ENCODE measurements around the gene GAGE10.

Gene GAGE10

DNA sequence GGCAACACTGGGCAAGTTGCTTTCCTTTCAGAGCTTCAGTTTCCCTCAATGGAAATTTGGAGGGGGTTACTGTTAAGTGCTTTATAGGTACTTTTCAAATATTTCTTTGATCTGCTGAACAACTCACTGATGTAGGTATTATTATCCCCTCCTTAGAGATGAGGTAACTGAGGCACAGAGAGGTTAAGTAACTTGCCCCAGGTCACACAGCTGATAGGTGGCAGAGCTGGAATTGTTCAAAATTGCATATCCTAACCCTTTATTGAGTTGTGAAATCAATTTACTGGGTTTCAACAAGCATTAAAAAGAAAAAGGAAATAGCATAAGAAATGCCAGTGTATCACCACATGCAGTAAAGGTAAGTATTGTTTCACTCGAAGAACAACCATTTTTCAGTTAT lies 27.2 kb upstream of the GAGE10 start:
- Histone ChIP-seq H4K20me1 (peaks cover 56% of the 10 kb centered on the region), H3K27me3 (peaks cover 87% of the 10 kb centered on the region), H3K4me3 (no peak overlapping the region), H3K4me1 (peaks cover 15% of the 10 kb centered on the region), H3K27ac (no peak overlapping the region), H3K9me3 (no peaks in the 10 kb centered on the region), H3K4me2 (no peak overlapping the region), H3K9ac (no peak overlapping the region), H3K36me3 (no peaks in the 10 kb centered on the region)
- TF ChIP-seq Cebpa-rat (IDR thresholded peaks at IDR 0.05) = no peak

DNA sequence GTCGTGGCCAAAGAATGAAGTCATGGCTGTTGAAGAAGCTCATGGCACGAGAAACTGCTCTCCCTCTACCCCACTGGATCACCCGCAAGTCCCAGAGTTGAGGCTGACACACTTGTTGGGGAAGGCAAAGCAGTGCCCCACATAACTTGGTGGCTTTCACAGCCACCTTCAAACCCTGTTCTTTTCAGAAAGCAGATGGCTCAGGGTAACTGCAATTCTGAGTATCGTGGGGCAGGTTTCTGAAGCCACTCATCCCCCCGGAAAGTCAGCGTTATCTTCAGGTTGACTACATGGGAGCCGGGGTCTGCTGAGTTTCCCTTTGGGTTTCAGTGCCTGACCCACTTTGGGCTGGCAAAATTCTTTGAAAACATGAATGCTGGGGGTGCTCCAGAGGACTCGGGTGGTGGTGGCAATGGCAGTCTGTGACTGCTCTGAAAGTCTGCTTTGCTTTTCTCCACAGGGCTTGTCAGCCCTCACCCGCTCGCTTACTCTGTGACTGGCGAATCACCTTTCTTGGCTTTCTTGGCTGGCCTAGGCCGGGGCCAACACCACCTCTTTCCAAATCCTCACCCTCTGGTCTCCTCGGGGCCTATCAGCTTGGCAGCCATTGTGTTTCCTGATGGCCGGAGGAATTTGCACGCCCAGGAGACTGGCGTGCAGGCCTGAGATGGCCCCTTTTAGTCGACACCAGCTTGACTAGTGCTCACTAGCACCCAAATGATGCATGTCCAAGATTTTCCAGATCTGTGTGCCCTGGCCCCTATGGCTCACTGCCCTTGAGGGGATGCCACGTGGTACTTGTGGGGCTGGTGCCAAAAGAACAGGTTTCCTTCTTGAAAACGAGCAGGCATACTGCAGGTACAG lies 26.5 kb upstream of the GAGE10 start:
- no peaks in the 10 kb centered on the region for H3K9me3 ChIP-seq
- no peak overlapping the region for H3K9ac ChIP-seq
- peaks cover 93% of the 10 kb centered on the region for H3K27me3 ChIP-seq
- H3K4me1 ChIP-seq = peaks cover 8% of the 10 kb centered on the region
- H3K36me3 ChIP-seq = no peaks in the 10 kb centered on the region
- no peak overlapping the region for H3K4me2 ChIP-seq
- no peak overlapping the region for H3K27ac ChIP-seq
- peaks cover 55% of the 10 kb centered on the region for H4K20me1 ChIP-seq
- no peak for TF ChIP-seq Cebpa-rat (IDR thresholded peaks at IDR 0.05)
- H3K4me3 ChIP-seq = no peak overlapping the region

DNA sequence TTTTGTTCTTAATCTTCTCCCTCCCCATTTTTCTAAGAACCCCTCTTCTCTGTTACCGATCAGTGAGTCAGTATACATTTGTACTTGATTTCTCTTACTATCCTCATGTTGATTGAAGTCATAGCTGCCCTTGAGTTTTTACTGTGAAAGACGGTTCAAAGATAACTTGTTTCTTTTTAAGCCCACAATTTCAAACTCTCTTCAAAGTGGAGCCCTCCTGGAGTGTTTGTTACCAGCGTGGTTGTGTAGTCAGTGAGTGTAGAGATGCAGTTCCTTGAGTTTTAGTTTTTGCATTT lies 26.0 kb upstream of the GAGE10 start:
- Histone ChIP-seq H4K20me1 (peaks cover 51% of the 10 kb centered on the region), H3K4me1 (peaks cover 2% of the 10 kb centered on the region), H3K9ac (no peak overlapping the region), H3K36me3 (no peaks in the 10 kb centered on the region), H3K4me2 (no peak overlapping the region), H3K27me3 (peaks cover 93% of the 10 kb centered on the region), H3K27ac (no peak overlapping the region), H3K9me3 (no peaks in the 10 kb centered on the region), H3K4me3 (no peak overlapping the region)
- TF ChIP-seq Cebpa-rat (IDR thresholded peaks at IDR 0.05) = no peak

DNA sequence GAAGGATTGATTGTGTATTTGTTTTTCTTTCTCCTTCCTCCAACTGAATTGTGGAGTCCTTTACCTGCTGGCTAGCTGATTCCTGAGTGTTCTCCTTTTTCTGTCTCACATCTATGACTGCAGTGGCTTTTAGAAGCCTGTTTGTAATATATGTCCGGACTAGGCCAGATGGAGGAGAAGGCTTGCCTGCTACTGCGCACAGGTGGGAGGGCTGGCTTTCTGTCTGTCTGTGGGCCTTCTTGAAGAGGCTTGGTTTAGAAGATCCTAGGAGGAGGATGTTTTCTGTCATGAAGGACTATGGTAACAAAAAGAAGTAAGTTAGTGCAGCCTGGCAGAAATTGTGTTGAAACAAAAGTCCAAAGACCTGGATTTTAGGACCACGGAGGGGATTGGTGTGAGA lies 25.4 kb upstream of the GAGE10 start:
- Histone ChIP-seq H3K36me3 (no peaks in the 10 kb centered on the region), H3K9me3 (no peaks in the 10 kb centered on the region), H4K20me1 (peaks cover 50% of the 10 kb centered on the region), H3K27ac (no peak overlapping the region), H3K4me3 (no peak overlapping the region), H3K27me3 (peaks cover 95% of the 10 kb centered on the region), H3K4me2 (no peak overlapping the region), H3K4me1 (no peaks in the 10 kb centered on the region), H3K9ac (no peak overlapping the region)
- TF ChIP-seq Cebpa-rat (IDR thresholded peaks at IDR 0.05) = no peak

DNA sequence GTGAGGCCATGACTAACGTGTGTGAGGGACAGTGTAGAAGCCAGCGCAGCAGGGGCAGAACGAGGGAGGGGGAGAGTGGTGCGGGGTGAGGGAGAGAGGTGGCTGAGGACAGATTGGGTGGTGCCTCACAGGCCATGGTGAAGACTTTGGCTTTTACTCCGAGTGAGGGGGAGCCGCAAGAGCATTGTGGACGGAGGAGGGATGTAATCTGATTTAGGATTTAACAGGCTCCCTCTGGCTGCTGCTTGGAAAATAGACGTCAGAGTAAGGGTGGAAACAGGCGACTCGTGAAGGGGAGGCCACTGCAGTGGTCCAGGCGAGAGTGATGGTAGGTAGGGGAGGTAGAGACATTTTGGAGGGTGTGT lies 20.8 kb upstream of the GAGE10 start:
- Histone ChIP-seq H4K20me1 (peaks cover 18% of the 10 kb centered on the region; the same call in 1 of the 2 replicates), H3K4me3 (no peak overlapping the region), H3K9ac (no peak overlapping the region), H3K4me1 (no peaks in the 10 kb centered on the region), H3K9me3 (no peaks in the 10 kb centered on the region), H3K4me2 (no peak overlapping the region), H3K27ac (no peak overlapping the region), H3K36me3 (peaks cover 11% of the 10 kb centered on the region; the same call in 1 of the 2 replicates), H3K27me3 (peaks cover 89% of the 10 kb centered on the region)
- no peak for TF ChIP-seq Cebpa-rat (IDR thresholded peaks at IDR 0.05)

DNA sequence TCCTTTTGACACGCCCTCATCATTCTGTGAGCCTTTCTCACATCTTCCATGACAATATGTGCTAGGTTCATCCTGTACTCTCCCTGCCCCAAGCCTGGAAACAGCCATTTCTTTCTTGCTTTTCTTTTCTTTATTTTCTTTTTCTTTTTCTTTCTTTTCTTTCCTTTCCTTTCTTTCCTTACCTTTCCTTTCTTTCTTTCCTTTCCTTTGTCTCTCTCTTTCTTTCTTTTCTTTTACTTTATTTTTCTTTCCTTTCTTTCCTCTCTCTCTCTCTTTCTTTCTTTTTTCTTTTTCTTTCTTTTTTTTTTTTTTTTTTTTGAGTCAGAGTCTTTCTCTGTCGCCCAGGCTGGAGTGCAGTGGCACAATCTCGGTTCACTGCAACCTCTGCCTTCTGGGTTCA lies 19.2 kb upstream of the GAGE10 start:
- H4K20me1 ChIP-seq = peaks cover 5% of the 10 kb centered on the region; the same call in 1 of the 2 replicates
- no peak overlapping the region for H3K4me3 ChIP-seq
- H3K36me3 ChIP-seq = peaks cover 11% of the 10 kb centered on the region; the same call in 1 of the 2 replicates
- no peak overlapping the region for H3K27ac ChIP-seq
- TF ChIP-seq Cebpa-rat (IDR thresholded peaks at IDR 0.05) = no peak
- no peaks in the 10 kb centered on the region for H3K4me1 ChIP-seq
- no peak overlapping the region for H3K9ac ChIP-seq
- H3K27me3 ChIP-seq = peaks cover 87% of the 10 kb centered on the region
- no peaks in the 10 kb centered on the region for H3K9me3 ChIP-seq
- H3K4me2 ChIP-seq = no peak overlapping the region

DNA sequence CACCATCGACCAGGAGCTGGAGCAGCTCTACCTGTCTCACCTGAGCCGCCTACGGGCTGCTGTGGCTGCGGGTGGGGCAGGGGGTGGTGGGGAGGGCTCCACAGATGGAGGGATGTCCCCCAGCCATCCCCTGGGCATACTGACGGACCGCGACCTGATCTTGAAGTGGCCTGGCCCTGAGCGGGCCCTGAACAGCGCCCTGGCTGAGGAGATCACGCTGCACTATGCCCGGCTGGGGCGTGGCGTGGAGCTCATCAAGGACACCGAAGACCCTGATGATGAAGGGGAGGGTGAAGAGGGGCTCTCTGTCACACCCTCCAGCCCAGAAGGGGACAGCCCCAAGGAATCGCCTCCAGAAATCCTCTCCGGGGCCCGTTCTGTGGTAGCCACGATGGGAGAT lies 17.3 kb upstream of the GAGE10 start:
- Histone ChIP-seq H3K4me1 (no peaks in the 10 kb centered on the region), H3K9ac (no peak overlapping the region), H3K27me3 (peaks cover 90% of the 10 kb centered on the region), H4K20me1 (peaks cover 5% of the 10 kb centered on the region; the same call in 1 of the 2 replicates), H3K27ac (no peak overlapping the region), H3K4me3 (no peak overlapping the region), H3K9me3 (no peaks in the 10 kb centered on the region), H3K4me2 (no peak overlapping the region), H3K36me3 (peaks cover 11% of the 10 kb centered on the region; the same call in 1 of the 2 replicates)
- no peak for TF ChIP-seq Cebpa-rat (IDR thresholded peaks at IDR 0.05)

DNA sequence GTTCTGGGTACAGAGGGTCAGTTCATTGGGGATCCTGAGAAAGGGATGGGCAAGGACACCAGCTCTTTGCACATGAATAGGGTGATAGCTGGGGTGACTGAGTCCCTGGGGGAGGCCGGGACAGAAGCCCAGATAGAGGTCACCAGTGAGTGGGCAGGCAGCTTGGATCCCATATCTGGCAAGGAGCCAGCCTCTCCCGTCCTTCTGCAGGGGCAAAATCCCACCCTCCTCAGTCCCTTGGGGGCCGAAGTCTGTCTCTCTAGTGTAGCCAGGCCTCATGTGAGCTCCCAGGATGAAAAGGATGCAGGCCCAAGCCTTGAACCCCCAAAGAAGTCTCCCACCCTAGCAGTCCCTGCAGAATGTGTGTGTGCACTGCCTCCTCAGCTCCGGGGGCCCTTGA lies 16.9 kb upstream of the GAGE10 start:
- Histone ChIP-seq H3K9me3 (no peaks in the 10 kb centered on the region), H3K36me3 (peaks cover 11% of the 10 kb centered on the region; the same call in 1 of the 2 replicates), H3K4me2 (no peak overlapping the region), H3K27me3 (peaks cover 91% of the 10 kb centered on the region), H3K4me1 (no peaks in the 10 kb centered on the region), H3K27ac (no peak overlapping the region), H3K4me3 (no peak overlapping the region), H3K9ac (no peak overlapping the region), H4K20me1 (peaks cover 5% of the 10 kb centered on the region; the same call in 1 of the 2 replicates)
- no peak for TF ChIP-seq Cebpa-rat (IDR thresholded peaks at IDR 0.05)

DNA sequence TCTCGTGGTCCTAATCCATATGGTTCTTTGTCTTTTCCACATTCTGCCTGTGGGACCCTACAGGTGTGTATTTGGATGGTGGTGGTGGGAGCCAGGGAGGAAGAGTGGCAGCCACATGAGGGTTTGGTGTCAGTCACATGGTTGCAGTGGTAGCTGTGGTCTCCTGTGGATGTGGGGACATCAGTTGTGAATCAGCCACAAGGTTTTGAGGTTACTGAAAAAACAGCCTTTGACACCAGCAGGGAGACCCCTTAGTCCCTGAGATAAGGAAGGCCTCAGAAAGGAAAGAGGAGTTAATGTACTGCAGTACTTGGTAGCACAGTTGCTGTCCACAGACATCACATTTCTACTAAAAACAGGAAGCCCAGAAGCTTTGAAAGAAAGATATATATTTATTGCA lies 15.8 kb upstream of the GAGE10 start:
- Histone ChIP-seq H3K4me3 (no peak overlapping the region), H3K27ac (no peak overlapping the region), H3K9me3 (no peaks in the 10 kb centered on the region), H3K4me1 (no peaks in the 10 kb centered on the region), H3K27me3 (peaks cover 86% of the 10 kb centered on the region), H3K36me3 (peaks cover 11% of the 10 kb centered on the region; the same call in 1 of the 2 replicates), H4K20me1 (peaks cover 2% of the 10 kb centered on the region; the same call in 1 of the 2 replicates), H3K9ac (no peak overlapping the region), H3K4me2 (no peak overlapping the region)
- TF ChIP-seq Cebpa-rat (IDR thresholded peaks at IDR 0.05) = no peak

DNA sequence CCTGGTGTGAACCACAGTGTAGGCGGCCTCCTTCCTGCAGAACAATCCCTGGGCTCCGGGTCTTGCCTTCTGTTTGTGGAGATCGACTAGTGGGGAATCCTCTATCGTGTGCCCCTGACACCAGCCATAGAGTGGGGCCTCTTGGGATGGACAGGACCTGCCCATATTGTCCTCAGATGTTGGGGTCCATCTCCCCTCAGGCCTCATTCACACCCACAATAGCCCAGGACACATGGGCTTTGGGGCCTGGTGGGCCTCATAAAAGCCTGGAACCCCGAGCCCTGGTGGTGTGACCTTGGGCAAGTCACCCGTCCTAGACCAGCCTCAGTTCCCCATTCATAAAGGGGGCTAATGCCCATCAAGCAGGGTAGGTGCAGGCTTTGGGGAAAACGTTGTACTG lies 13.2 kb upstream of the GAGE10 start:
- Histone ChIP-seq H3K4me1 (no peaks in the 10 kb centered on the region), H3K36me3 (peaks cover 11% of the 10 kb centered on the region; the same call in 1 of the 2 replicates), H3K27ac (no peak overlapping the region), H4K20me1 (no peaks in the 10 kb centered on the region; the same call in 1 of the 2 replicates), H3K27me3 (peaks cover 86% of the 10 kb centered on the region), H3K9me3 (no peaks in the 10 kb centered on the region), H3K9ac (no peak overlapping the region), H3K4me2 (no peak overlapping the region), H3K4me3 (no peak overlapping the region)
- no peak for TF ChIP-seq Cebpa-rat (IDR thresholded peaks at IDR 0.05)

All from BLaER1 (cell line).